Neuron (in vitro differentiated cells): Measurements from ENCODE around the gene NELL2.

Experiments used
- H2AFZ ChIP-seq: one replicate; pipeline ENCODE4 v1.6.1; 2013; ENCODE audit warnings: low read depth, mild to moderate bottlenecking, inconsistent platforms, low read length, moderate library complexity
- H3K27me3 ChIP-seq: one replicate; pipeline ENCODE4 v1.6.1; 2013; ENCODE audit warnings: low read length; ENCODE audit not compliant: insufficient read depth
- H3K36me3 ChIP-seq: one replicate; pipeline ENCODE4 v1.6.1; 2013; ENCODE audit warnings: low read length; ENCODE audit not compliant: insufficient read depth
- H3K4me1 ChIP-seq: one replicate; pipeline ENCODE4 v1.6.1; 2013; ENCODE audit warnings: low read length; ENCODE audit not compliant: insufficient read depth
- H3K4me3 ChIP-seq: 2 replicates; pipeline ENCODE4 v1.5.1; 2013; ENCODE audit warnings: mild to moderate bottlenecking, low read length, moderate library complexity
- H3K9me3 ChIP-seq: one replicate; pipeline ENCODE4 v1.6.1; 2013; ENCODE audit warnings: low read length

The NELL2 gene

DNA sequence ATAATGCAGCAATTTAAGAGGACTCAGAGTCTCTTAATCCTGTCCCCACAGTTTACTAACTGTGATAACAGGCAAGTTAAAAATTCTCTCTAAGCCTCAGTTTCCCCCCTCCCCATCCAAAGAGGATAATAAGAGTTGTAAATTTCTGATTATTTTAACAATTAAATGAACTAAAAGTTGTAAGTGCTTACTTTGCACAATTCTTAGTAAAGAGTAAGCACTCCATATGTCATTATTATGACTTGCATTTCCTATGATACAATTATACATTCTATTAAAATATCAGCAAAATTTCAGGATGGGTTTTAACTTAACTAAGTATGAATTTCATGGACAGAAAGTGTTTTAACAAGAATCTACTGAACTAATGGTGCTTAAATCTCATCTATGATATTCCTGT lies 80.1 kb downstream of the NELL2 start:
- H3K4me3 ChIP-seq, result no peak overlapping the region
- no peaks in the 10 kb centered on the region for H3K4me1 ChIP-seq
- no peaks in the 10 kb centered on the region for H3K27me3 ChIP-seq
- H2AFZ ChIP-seq, result no peak overlapping the region
- H3K9me3 ChIP-seq, result peaks cover 2% of the 10 kb centered on the region
- H3K36me3 ChIP-seq, result peaks cover 2% of the 10 kb centered on the region

DNA sequence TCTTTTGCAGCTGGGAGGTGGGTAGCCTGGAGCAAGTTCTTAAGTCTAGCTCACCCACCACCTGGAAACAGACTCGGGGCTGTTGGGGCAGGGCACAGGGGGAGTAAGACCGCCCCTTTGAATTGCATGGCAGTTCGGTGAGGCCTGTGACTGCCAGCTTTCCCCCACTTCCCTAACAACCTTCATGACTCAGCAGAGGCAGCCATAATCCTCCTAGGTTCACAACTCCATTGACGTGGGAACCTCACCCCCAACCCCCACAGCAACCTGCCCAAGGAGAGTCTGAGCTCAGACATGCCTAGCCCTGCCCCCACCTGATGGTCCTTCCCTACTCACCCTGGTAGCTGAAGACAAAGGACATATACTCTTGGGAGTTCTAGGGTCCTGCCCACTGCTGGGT lies 87.4 kb downstream of the NELL2 start:
- Histone ChIP-seq H3K27me3 (no peaks in the 10 kb centered on the region), H3K36me3 (peaks cover 2% of the 10 kb centered on the region), H3K4me3 (no peak overlapping the region), H2AFZ (no peak overlapping the region), H3K9me3 (no peaks in the 10 kb centered on the region), H3K4me1 (no peaks in the 10 kb centered on the region)

DNA sequence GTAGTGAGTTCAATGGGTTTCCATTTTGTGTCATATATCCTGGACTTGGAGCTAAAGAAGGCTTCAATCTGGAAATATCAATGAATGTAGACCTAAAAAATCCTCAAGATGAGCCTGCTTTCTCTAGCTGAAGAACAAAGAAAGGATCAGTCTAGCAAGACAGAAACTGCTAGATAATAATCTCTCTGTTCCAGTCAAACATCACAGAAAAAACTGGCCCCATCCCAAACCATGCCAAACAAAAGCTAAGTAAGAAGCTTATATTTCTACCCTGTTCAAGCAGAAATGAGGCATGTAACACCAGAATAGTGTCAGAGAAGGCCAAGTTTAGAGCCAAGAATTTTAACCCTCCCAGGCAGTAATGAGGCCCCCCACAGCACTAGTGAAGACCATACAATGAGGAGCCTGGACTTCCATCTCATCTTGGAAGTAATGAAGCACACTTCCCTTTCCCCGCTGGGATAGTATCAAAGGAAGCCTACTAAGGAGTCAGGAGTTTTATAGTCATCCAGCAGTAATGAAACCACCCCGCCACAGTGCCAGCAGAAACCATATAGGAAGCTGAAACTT lies 95.8 kb downstream of the NELL2 start:
- peaks cover 25% of the 10 kb centered on the region for H3K36me3 ChIP-seq
- H3K4me3 ChIP-seq, result no peak overlapping the region
- H3K4me1 ChIP-seq, result peaks cover 22% of the 10 kb centered on the region
- H2AFZ ChIP-seq, result no peak overlapping the region
- peaks cover 5% of the 10 kb centered on the region for H3K9me3 ChIP-seq
- H3K27me3 ChIP-seq, result no peaks in the 10 kb centered on the region

GRCh38 chr12:44779766-44780165 lies 96.3 kb downstream of the NELL2 start:
- Histone ChIP-seq H3K36me3 (peaks cover 29% of the 10 kb centered on the region), H3K4me3 (no peak overlapping the region), H2AFZ (no peak overlapping the region)

GRCh38 chr12:44778863-44779262 lies 97.3 kb downstream of the NELL2 start:
- H3K4me1 ChIP-seq, result peaks cover 26% of the 10 kb centered on the region

More at GRCh38 chr12:44779766-44780165, 96.3 kb downstream of the NELL2 start:
- Histone ChIP-seq H3K4me1 (peaks cover 26% of the 10 kb centered on the region), H3K27me3 (no peaks in the 10 kb centered on the region), H3K9me3 (peaks cover 5% of the 10 kb centered on the region)

DNA sequence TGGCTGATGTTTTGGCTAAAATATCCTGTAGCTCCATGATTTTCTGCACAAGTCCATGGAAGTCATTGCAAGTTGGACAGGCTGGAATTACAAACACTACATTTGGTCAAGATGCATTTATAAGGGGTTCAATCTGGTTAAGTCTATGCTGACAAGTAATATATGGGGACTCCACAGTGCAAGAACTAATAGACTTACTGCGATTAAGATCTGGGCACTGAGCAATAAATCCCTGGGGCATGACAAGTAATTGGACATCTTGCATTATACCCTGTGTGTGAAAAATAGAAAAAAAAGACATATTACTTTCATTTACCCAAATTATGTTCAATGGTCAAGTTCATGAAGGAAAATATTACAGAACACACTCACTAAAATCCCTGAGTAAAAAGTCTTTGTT lies 99.1 kb downstream of the NELL2 start:
- peaks cover 26% of the 10 kb centered on the region for H3K4me1 ChIP-seq
- no peak overlapping the region for H2AFZ ChIP-seq
- no peak overlapping the region for H3K4me3 ChIP-seq
- peaks cover 53% of the 10 kb centered on the region for H3K36me3 ChIP-seq
- peaks cover 5% of the 10 kb centered on the region for H3K9me3 ChIP-seq
- H3K27me3 ChIP-seq, result no peaks in the 10 kb centered on the region

More at GRCh38 chr12:44778863-44779262, 97.3 kb downstream of the NELL2 start:
- Histone ChIP-seq H3K4me3 (no peak overlapping the region), H3K27me3 (no peaks in the 10 kb centered on the region), H2AFZ (no peak overlapping the region), H3K9me3 (peaks cover 5% of the 10 kb centered on the region), H3K36me3 (peaks cover 37% of the 10 kb centered on the region)

- no peak overlapping the region for H3K4me3 ChIP-seq
- H2AFZ ChIP-seq, result no peak overlapping the region
- H3K4me1 ChIP-seq, result peaks cover 30% of the 10 kb centered on the region
- H3K9me3 ChIP-seq, result peaks cover 4% of the 10 kb centered on the region
- peaks cover 62% of the 10 kb centered on the region for H3K36me3 ChIP-seq
- no peaks in the 10 kb centered on the region for H3K27me3 ChIP-seq
Observed at GRCh38 chr12:44775901-44776300, 100.2 kb downstream of the NELL2 start.

- H3K36me3 ChIP-seq, result peaks cover 68% of the 10 kb centered on the region
- H3K27me3 ChIP-seq, result no peaks in the 10 kb centered on the region
- H3K4me3 ChIP-seq, result no peak overlapping the region
- no peak overlapping the region for H2AFZ ChIP-seq
- H3K4me1 ChIP-seq, result peaks cover 30% of the 10 kb centered on the region
- H3K9me3 ChIP-seq, result peaks cover 4% of the 10 kb centered on the region
Observed at GRCh38 chr12:44774815-44775411, 101.2 kb downstream of the NELL2 start.

GRCh38 chr12:44771485-44772021 lies 104.6 kb downstream of the NELL2 start:
- Histone ChIP-seq H3K4me1 (peaks cover 21% of the 10 kb centered on the region), H3K36me3 (peaks cover 62% of the 10 kb centered on the region), H3K9me3 (no peaks in the 10 kb centered on the region), H3K27me3 (no peaks in the 10 kb centered on the region), H3K4me3 (no peak overlapping the region), H2AFZ (no peak overlapping the region)

DNA sequence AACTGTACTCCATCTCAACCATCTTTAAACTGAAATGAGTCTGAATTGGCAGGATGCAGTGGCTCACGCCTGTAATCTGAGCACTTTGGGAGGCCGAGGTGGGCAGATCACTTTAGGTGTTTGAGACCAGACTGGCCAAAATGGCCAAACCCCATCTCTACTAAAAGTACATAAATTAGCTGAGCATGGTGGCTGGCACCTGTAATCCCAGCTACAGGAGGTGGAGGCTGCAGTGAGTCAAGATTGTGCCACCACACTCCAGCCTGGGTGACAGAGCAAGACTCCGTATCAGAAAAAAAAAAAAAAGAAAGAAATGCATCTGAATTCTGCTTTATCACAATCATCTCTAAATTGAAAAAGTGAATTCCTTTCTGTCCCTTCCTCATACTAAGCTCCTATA lies 110.3 kb downstream of the NELL2 start:
- no peak overlapping the region for H3K4me3 ChIP-seq
- H3K36me3 ChIP-seq, result peaks cover 35% of the 10 kb centered on the region
- H3K9me3 ChIP-seq, result no peaks in the 10 kb centered on the region
- H3K27me3 ChIP-seq, result no peaks in the 10 kb centered on the region
- no peak overlapping the region for H2AFZ ChIP-seq
- H3K4me1 ChIP-seq, result no peaks in the 10 kb centered on the region

DNA sequence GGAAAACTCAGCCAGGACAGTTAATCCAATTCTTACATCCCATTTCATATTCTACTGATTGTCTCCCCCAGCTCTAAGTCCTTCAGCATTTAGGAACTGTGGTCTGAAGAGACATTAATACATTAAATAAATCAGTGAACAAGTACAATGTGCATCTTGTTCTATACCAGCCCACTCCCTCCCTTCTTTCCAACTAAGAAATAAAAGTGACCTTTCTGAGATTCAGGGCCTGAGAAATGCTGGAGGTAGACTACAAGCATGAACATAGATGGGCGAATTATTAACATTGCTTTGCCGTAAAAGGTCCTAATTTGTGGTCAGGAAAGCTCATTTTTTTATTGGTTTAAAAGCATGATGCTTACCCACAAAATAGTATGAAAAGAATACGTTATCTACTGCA lies 113.1 kb downstream of the NELL2 start:
- no peak overlapping the region for H2AFZ ChIP-seq
- no peaks in the 10 kb centered on the region for H3K4me1 ChIP-seq
- peaks cover 40% of the 10 kb centered on the region for H3K36me3 ChIP-seq
- no peaks in the 10 kb centered on the region for H3K27me3 ChIP-seq
- H3K9me3 ChIP-seq, result no peaks in the 10 kb centered on the region
- H3K4me3 ChIP-seq, result no peak overlapping the region

DNA sequence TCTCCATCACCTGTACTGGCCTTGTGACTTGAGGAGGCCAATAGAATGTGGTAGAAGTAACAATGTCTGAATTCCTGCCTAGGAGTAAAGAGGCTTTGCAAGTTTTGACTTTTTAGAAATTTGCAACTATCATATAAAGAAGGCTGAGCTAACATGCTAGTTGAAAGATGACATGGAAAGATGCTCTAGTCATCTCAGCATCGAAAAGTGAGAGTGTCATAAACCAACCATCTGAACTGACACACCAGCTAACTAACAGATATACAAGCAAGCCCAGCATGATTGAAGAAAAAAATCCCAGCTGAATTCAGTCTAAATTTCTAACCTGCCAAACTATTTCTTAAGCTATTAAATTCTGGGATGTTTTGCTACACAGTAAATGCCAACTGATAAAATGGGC lies 116.8 kb downstream of the NELL2 start:
- H3K4me1 ChIP-seq, result no peaks in the 10 kb centered on the region
- no peaks in the 10 kb centered on the region for H3K9me3 ChIP-seq
- H2AFZ ChIP-seq, result no peak overlapping the region
- H3K27me3 ChIP-seq, result no peaks in the 10 kb centered on the region
- H3K36me3 ChIP-seq, result peaks cover 35% of the 10 kb centered on the region
- H3K4me3 ChIP-seq, result no peak overlapping the region

- H3K4me3 ChIP-seq, result no peak overlapping the region
- H3K27me3 ChIP-seq, result no peaks in the 10 kb centered on the region
- peaks cover 15% of the 10 kb centered on the region for H3K4me1 ChIP-seq
- peaks cover 6% of the 10 kb centered on the region for H3K36me3 ChIP-seq
- H3K9me3 ChIP-seq, result peaks cover 6% of the 10 kb centered on the region
- no peak overlapping the region for H2AFZ ChIP-seq
Observed at GRCh38 chr12:44750468-44750867, 125.6 kb downstream of the NELL2 start.
